ENCODE measurements around the gene ADPRHL1.
A peak's percentile ranks its signal among the peaks of the same experiment; 100 is the strongest.
"Not testable (repeated sequence)": the region's sequence is repeated elsewhere in the genome, so short reads cannot be mapped to it uniquely, and the experiment has no call there.

ADPRHL1 gene

DNA sequence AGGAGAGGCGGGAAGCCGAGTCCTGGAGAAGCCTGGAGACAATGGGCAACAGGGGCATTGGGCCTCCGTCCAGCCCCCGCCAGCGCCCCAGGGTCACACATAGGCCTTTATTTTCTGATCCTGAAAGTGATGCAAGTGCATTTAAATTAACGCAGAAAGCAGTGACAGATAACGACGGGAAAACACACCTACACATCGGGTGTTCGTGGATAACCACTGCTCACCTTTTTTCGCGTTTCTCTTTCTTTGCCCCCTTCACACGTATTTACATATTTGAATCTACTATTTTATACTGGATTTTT lies 59.0 kb downstream of the ADPRHL1 start:
- H3K4me3 ChIP-seq (ENCODE audit: low read depth, low read length), result peak overlapping the region; percentile 12
- in situ Hi-C loops (cut with HindIII; ENCODE audit: low sequenced_read_pairs), result no loop called here
- TF ChIP-seq, protein P1, sequence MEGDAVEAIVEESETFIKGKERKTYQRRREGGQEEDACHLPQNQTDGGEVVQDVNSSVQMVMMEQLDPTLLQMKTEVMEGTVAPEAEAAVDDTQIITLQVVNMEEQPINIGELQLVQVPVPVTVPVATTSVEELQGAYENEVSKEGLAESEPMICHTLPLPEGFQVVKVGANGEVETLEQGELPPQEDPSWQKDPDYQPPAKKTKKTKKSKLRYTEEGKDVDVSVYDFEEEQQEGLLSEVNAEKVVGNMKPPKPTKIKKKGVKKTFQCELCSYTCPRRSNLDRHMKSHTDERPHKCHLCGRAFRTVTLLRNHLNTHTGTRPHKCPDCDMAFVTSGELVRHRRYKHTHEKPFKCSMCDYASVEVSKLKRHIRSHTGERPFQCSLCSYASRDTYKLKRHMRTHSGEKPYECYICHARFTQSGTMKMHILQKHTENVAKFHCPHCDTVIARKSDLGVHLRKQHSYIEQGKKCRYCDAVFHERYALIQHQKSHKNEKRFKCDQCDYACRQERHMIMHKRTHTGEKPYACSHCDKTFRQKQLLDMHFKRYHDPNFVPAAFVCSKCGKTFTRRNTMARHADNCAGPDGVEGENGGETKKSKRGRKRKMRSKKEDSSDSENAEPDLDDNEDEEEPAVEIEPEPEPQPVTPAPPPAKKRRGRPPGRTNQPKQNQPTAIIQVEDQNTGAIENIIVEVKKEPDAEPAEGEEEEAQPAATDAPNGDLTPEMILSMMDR (IDR thresholded peaks at IDR 0.05; ENCODE audit: low read depth, low read length), result no peak
- DNase-seq (ENCODE audit: low read depth, low spot score), result no peak

DNA sequence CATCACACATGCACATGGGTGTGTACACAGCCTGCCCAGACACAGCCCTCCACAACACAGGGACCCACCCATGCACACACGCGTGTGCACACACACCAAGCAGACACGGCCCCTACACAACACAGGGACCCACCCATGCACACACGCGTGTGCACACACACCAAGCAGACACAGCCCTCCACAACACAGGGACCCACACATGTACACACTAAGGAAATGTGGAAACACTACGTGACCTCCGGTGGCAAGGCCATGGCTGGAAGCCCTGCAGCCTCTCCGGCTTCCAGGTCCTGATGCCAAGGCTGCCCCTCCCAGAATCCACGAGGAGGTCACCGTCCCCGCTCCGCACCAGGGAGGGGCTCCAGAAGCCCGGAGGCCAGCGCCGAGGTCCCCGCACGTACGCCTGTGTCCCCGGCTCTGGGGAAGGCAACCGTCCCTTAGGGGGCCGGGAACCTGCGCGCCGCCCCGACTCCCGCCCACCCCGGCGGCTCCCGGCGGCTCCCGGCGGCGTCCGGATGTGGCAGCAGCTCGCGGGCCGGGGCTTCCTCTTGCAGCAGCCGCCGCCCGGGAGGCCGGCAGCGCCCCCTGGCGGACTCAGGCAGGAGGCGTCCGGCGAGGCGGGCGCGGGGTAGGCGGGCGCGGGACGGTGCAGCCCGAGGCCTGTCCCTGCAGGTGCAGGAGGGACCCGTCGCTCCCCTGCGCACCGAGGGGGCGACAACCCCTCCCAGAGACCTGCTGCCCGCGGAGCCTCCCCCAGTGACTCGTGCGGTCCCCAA lies 59.5 kb downstream of the ADPRHL1 start:
- in situ Hi-C loops (cut with HindIII; ENCODE audit: low sequenced_read_pairs), result no loop called here
- TF ChIP-seq, protein P1 (IDR thresholded peaks at IDR 0.05; ENCODE audit: low read depth, low read length), result peak; percentile 61
- peak overlapping the region; percentile 74 for H3K4me3 ChIP-seq (ENCODE audit: low read depth, low read length)
- peak; percentile 68 for DNase-seq (ENCODE audit: low read depth, low spot score)

DNA sequence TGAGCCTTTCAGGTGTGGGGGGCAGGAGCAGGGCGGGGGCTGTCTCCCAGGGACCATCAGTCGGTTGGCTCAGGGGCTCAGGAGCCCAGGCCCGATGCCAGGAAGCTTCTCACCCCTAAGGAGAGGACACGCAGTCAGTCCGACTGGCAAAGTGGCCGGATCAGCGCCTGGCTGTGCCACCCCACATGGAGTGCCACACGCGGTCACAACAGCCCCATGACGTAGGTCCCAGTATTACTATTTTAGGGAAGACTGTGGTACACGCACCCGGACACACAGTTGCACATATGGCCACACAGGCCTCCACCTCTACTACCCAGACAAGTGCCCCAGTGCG lies 60.1 kb downstream of the ADPRHL1 start:
- H3K4me3 ChIP-seq (ENCODE audit: low read depth, low read length), result peak overlapping the region; percentile 74
- in situ Hi-C loops (cut with HindIII; ENCODE audit: low sequenced_read_pairs), result no loop called here
- DNase-seq (ENCODE audit: low read depth, low spot score), result no peak
- TF ChIP-seq, protein P1 (IDR thresholded peaks at IDR 0.05; ENCODE audit: low read depth, low read length), result no peak

DNA sequence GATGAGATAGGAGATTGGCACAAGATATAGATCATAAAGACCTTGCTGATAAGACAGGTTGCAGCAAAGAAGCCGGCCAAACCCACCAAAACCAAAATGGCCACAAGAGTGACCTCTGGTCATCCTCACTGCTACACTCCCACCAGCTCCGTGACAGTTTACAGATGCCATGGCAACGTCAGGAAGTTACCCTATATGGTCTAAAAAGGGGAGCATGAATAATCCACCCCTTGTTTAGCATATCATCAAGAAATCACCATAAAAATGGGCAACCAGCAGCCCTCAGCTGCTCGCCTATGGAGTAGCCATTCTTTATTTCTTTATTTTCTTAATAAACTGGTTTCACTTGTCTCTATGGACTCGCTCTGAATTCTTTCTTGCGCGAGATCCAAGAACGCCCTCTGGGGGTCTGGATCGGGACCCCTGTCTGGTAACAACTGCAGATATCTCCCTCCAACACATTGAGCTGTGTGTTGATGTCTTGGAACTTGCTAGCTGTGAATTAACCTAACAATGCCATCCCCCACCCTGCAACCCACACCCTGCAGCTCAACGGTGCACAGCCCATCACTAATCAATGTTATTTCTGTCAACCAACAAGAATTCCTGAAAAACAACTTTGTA lies 62.3 kb downstream of the ADPRHL1 start:
- no peak overlapping the region for H3K4me3 ChIP-seq (ENCODE audit: low read depth, low read length)
- DNase-seq (ENCODE audit: low read depth, low spot score), result no peak
- TF ChIP-seq, protein P1 (IDR thresholded peaks at IDR 0.05; ENCODE audit: low read depth, low read length), result no peak
- in situ Hi-C loops (cut with HindIII; ENCODE audit: low sequenced_read_pairs), result no loop called here

DNA sequence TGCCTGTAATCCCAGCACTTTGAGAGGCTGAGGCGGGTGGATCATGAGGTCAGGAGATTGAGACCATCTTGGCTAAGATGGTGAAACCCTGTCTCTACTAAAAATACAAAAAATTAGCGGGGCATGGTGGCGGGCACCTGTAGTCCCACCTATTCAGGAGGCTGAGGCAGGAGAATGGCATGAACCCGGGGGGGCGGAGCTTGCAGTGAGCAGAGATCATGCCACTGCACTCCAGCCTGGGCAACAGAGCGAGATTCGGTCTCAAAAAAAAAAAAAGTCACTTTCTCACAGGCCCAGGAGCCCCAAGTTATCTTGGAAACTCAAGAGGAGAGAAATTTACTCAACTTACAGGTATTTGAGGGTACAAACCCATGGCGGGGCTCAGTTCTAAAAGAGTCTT lies 63.7 kb downstream of the ADPRHL1 start:
- H3K4me3 ChIP-seq (ENCODE audit: low read depth, low read length); DNase-seq (ENCODE audit: low read depth, low spot score); in situ Hi-C loops (cut with HindIII; ENCODE audit: low sequenced_read_pairs): not testable (repeated sequence)

DNA sequence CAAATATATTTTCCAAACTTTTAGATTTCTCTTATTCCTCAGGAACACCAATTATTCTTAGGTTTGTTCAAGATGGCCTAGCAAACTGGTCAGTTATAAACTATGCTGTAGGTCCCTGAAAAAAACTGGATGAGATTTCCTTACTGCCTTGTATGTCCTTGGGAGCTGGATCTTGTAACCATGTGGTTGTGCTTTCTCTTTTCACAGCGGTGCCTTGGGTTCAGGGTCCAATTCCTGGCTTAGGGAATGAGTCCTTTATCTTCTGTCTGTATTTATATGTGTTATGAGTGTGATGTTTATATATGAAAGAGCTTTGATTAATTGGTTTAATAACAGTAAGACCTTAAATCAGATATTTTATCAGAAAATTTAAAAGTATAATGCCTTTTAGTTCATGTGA lies 65.9 kb downstream of the ADPRHL1 start:
- TF ChIP-seq, protein P1 (IDR thresholded peaks at IDR 0.05; ENCODE audit: low read depth, low read length), result no peak
- no peak overlapping the region for H3K4me3 ChIP-seq (ENCODE audit: low read depth, low read length)
- in situ Hi-C loops (cut with HindIII; ENCODE audit: low sequenced_read_pairs), result no loop called here
- DNase-seq (ENCODE audit: low read depth, low spot score), result no peak

DNA sequence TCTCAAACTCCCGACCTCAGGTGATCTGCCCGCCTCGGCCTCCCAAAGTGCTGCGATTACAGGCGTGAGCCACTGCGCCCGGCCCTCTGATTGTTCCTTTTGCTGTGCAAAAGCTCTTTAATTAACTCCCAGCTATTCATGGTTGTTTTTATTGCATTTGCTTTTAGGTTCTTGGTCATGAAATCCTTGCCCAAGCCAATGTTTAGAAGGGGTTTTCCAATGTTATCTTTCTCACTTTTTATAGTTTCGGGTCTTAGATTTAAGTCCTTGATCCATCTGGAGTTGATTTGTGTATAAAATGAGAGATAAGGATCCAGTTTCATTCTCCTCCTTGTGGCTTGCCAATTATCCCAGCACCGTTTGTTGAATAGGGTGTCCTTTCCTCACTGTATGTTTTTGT lies 70.2 kb downstream of the ADPRHL1 start:
- TF ChIP-seq, protein P1 (IDR thresholded peaks at IDR 0.05; ENCODE audit: low read depth, low read length), result no peak
- in situ Hi-C loops (cut with HindIII; ENCODE audit: low sequenced_read_pairs), result no loop called here
- DNase-seq (ENCODE audit: low read depth, low spot score), result no peak

DNA sequence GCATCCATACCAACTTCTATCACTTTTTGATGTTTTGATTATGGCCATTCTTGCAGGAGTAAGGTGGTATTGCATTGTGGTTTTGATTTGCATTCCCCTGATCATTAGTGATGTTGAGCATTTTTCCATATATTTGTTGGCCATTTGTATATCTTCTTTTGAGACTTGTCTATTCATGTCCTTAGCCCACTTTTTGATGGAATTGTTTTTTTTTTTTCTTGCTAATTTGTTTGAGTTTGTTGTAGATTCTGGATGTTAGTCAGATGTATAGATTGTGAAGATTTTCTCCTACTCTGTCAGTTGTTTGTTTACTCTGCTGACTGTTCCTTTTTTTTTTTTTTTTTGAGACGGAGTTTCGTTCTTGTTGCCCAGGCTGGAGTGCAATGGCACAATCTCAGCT lies 70.7 kb downstream of the ADPRHL1 start:
- H3K4me3 ChIP-seq (ENCODE audit: low read depth, low read length); DNase-seq (ENCODE audit: low read depth, low spot score); in situ Hi-C loops (cut with HindIII; ENCODE audit: low sequenced_read_pairs): not testable (repeated sequence)

More for the DNA sequence above, 70.2 kb downstream of the ADPRHL1 start:
- H3K4me3 ChIP-seq (ENCODE audit: low read depth, low read length), result no peak overlapping the region
